Limb (tissue), 2 donors: ENCODE data around the gene AKAP1.
"Not testable (repeated sequence)": the region's sequence is repeated elsewhere in the genome, so short reads cannot be mapped to it uniquely, and the experiment has no call there.

Source experiments
- DNase-seq, 2 donors: peaks; one replicate each; pipeline ENCODE4 v3.0.0-alpha.2; 2016; ENCODE audit errors: extremely low spot score in 2 of 2

Gene AKAP1

GRCh38 chr17:57075785-57076184 lies 9.3 kb upstream of the AKAP1 start:
- DNase-seq: no peak

- no peak for DNase-seq
Observed at GRCh38 chr17:57077000-57077399, 8.0 kb upstream of the AKAP1 start.

GRCh38 chr17:57078274-57078673 lies 6.8 kb upstream of the AKAP1 start:
- DNase-seq: no peak

GRCh38 chr17:57080718-57081117 lies 4.3 kb upstream of the AKAP1 start:
- no peak for DNase-seq

- no peak for DNase-seq
Observed at GRCh38 chr17:57082441-57082840, 2.6 kb upstream of the AKAP1 start.

GRCh38 chr17:57084361-57084801 lies 665 bp upstream of the AKAP1 start:
- DNase-seq: no peak

GRCh38 chr17:57085448-57086068 lies 512 bp downstream of the AKAP1 start:
- DNase-seq: peak; percentile 43 to 82

GRCh38 chr17:57086069-57086930 lies 1.3 kb downstream of the AKAP1 start:
- peak in 1 of 2 donors; percentile 41 for DNase-seq

- DNase-seq: no peak
Observed at GRCh38 chr17:57088298-57088697, 3.3 kb downstream of the AKAP1 start.

- DNase-seq: no peak
Observed at GRCh38 chr17:57089391-57089790, 4.3 kb downstream of the AKAP1 start.

- no peak for DNase-seq
Observed at GRCh38 chr17:57090560-57091185, 5.6 kb downstream of the AKAP1 start.

GRCh38 chr17:57091186-57091618 lies 6.2 kb downstream of the AKAP1 start:
- DNase-seq: no peak

- no peak for DNase-seq
Observed at GRCh38 chr17:57092171-57092570, 7.1 kb downstream of the AKAP1 start.

- DNase-seq: no peak
Observed at GRCh38 chr17:57092779-57093178, 7.7 kb downstream of the AKAP1 start.

- no peak for DNase-seq
Observed at GRCh38 chr17:57096472-57097202, 11.6 kb downstream of the AKAP1 start.

GRCh38 chr17:57097832-57098421 lies 12.9 kb downstream of the AKAP1 start:
- no peak for DNase-seq

- DNase-seq: no peak
Observed at GRCh38 chr17:57099165-57099564, 14.1 kb downstream of the AKAP1 start.

- no peak for DNase-seq
Observed at GRCh38 chr17:57102122-57102521, 17.1 kb downstream of the AKAP1 start.

- not testable (repeated sequence) for DNase-seq
Observed at GRCh38 chr17:57102660-57103059, 17.6 kb downstream of the AKAP1 start.

GRCh38 chr17:57104461-57105175 lies 19.6 kb downstream of the AKAP1 start:
- no peak for DNase-seq

GRCh38 chr17:57105591-57105990 lies 20.5 kb downstream of the AKAP1 start:
- DNase-seq: no peak
